RKO (cell line): ENCODE data around the gene MRGPRX3.
A peak's percentile ranks its signal among the peaks of the same experiment; 100 is the strongest.
"Not testable (repeated sequence)": the region's sequence is repeated elsewhere in the genome, so short reads cannot be mapped to it uniquely, and the experiment has no call there.

ENCODE experiments used
- DNase-seq: peaks from one replicate; pipeline ENCODE4 v3.0.0-alpha.2; 2016; ENCODE audit warnings: low spot score

The MRGPRX3 gene

GRCh38 chr11:18132341-18132740 is at the start of gene MRGPRX3:
MRGPRX3 (plus strand) TSS chr11:18132571; CDS start chr11:18137203, 4,632 bp downstream.
- DNase-seq = no peak

DNA sequence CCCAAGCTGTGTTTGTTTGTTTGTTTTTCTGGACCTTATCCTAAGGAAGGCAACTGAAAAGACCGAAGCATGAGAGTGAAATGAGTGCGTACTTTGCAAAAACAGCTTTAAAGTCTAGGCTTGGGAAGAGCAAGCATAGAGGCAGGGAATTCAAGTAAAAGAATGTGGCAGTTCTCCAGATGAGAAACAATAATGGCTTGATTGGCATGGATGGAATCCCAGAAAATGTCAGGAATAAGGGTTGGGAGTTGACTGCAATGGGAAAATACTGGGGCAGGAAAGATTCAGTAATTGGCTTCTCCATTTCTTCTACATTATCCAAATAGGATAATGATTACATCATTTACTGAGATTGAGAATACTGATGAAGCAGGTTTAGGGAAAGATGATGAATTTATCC is 44.0 kb upstream of the MRGPRX3 start:
- no peak for DNase-seq

DNA sequence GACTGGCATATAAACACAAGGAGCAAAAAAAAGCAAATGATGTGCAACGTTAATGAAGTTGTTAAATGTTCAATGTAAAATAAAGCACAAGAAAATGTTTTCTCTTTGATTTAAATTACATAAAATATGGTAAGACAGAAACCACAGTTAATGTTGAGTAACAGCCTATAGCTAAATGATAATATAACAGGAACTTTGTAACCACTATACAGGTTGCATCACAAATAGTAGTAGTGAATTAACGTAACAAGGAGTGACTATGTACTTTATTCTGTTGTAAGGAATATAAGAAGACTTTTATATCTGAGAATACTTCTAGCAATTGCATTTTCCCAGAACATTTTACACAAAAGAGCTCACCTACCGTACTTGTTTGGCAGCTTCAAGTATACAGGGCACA is 43.4 kb upstream of the MRGPRX3 start:
- no peak for DNase-seq

DNA sequence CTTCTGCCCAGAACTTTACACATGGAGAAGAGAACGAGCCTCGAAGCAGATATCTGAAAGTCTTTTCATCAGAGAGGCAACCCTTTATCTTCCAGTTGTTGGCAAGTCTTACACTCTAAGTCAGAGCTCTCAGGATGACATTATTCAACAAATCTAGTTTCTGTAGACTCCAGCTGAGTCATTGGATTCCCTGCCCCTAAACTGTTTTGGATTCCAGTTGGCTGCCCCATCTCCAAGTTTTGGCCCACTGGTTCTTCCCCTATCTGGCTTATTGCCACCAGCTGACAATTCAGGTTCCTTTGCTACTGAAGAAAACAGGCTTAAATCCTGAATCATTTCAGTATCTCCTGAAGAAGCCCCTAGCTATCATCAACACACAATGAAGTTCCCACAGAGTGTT is 40.6 kb upstream of the MRGPRX3 start:
- DNase-seq = no peak

GRCh38 chr11:18093959-18094358 is 38.4 kb upstream of the MRGPRX3 start:
- no peak for DNase-seq

- no peak for DNase-seq
Observed at GRCh38 chr11:18100926-18101656, 31.3 kb upstream of the MRGPRX3 start.

DNA sequence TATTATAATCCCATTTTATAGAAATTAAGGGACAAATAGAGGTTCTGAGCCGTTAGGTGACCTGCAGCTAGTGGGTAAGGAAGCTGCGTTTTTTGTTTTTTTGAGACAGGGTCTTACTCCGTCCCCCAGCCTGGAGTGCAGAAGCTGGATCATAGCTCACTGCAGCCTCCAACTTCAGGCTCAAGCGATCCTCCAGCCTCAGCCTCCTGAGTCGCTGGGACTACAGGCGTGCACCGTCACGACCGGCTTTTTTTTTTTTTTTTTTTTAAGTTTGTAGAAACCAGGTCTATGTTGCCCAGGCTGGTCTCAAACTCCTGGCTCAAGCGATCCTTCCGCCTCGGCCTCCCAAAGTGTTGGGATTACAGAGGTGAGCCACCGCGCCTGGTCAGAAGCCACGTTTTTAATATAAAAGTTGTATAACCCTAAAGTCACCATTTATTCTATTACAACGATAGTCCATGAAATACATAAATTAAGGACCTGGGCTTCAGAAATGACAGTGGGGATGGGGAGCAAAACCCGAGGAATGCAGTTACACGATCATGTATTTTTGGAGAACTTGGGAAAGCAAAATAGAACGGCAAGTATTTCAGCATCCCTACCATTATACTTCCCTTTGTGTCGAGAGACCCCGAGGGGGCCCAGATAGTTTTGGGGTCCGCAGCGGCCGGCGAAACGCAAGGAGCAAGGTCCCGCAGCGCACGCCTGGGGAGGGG is 27.1 kb upstream of the MRGPRX3 start:
- peak; percentile 24 for DNase-seq

GRCh38 chr11:18105802-18106574 is 26.4 kb upstream of the MRGPRX3 start, which contains the start of gene SAAL1:
SAAL1 (minus strand) TSS chr11:18106082; CDS start chr11:18106041, 41 bp downstream.
- peak; percentile 89 for DNase-seq

DNA sequence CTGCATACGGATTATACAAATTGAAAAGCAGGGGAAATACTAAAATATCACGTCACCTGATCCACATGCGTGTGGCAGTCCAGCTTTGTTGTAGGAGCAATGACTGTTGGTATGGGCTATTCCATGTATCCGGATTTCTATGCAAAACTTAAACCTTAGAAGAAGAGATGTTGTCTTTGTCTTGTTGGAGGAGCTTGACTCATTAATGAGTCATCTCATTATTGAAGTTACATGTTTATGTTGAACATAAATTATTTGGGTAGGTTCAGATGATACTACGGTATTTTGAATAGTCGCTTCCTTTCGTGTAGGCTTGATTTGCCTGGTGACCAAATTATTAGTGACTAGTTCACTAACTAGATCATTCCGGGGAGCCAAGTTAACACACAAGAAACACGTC is 25.7 kb upstream of the MRGPRX3 start:
- DNase-seq = peak; percentile 51

DNA sequence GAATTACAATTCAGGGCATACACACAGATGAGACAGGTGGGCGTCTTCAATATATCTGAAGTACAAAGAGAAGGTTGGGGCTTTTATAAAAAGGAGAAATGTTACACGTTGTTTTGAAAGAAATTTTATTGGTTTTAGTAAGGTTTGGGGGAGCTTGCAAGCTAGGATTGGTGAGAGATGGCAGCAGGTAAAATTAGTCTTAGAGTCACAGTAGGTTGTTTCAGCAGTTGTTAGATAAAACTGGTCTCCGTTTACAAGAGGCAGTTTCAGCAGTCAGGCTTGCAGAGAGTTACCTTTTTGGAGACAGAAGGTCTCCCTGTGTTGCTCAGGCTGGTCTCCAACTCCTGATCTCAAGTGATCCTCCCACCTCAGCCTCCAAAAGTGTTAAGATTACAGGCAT is 24.1 kb upstream of the MRGPRX3 start:
- no peak for DNase-seq

DNA sequence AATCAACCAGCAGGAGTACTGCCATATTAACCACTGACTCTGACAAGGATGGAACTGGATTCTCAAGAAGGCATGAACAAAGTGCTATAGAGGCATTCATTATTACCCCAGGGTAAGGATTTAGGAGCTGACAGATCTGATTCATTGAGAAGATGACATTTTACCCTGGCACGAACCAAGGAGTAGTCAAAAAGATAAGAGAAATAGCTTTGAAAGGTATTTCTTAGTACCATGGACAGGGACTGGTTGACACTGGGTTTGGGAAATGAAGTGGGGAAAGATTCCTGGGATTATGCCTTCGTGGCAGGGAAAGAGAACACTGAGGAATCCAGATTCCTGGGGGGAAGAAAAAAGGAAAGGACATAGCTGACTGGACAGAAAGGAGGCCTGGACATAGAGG is 21.4 kb upstream of the MRGPRX3 start:
- no peak for DNase-seq

DNA sequence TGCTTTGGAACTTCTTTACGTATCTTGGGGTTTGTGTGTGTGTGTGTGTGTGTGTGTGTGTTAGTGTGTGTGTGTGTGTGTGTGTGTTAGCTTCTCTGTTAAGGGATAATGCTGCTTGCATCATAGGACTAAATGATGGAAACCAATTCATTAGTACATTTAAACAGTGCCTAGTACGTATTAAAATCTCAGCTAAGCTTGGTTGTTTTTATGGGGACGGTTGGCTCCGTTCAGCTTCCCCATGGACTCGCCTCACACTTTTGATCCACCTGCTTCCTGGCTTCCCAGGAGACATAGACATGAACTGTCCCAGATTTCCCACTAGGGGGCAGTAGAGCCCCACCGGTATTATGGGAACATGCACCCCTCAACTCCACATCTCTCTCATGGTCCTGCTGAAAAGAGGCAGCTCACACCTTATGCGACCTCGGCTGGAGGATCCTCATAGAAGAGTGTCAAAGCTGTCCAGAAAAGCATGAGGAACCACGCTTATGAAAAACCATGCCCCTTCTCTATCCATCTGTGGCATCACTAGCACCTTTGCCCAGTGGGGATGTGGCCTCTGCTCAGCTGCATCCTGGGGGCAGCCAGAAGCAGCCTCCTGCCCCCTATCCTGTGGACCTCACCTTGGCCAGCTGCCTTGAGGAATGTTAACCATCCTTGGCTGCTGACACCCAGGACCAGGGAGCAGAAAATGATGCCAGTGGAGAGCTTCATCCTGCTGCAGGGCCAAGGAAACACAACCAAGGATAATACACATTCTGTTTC is 16.8 kb upstream of the MRGPRX3 start:
- DNase-seq = peak; percentile 72

DNA sequence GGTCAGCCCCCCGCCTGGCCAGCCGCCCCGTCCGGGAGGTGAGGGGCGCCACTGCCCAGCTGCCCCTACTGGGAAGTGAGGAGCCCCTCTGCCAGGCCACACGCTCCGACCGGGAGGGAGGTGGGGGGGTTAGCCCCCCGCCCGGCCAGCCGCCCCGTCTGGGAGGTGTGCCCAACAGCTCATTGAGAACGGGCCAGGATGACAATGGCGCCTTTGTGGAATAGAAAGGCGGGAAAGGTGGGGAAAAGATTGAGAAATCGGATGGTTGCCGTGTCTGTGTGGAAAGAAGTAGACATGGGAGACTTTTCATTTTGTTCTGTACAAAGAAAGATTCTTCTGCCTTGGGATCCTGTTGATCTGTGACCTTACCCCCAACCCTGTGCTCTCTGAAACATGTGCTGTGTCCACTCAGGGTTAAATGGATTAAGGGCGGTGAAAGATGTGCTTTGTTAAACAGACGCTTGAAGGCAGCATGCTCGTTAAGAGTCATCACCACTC is 11.0 kb upstream of the MRGPRX3 start:
- not testable (repeated sequence) for DNase-seq

- DNase-seq = not testable (repeated sequence)
Observed at GRCh38 chr11:18131115-18131514, 1.3 kb upstream of the MRGPRX3 start.

GRCh38 chr11:18135308-18135707 is 2.9 kb downstream of the MRGPRX3 start:
- DNase-seq = no peak

DNA sequence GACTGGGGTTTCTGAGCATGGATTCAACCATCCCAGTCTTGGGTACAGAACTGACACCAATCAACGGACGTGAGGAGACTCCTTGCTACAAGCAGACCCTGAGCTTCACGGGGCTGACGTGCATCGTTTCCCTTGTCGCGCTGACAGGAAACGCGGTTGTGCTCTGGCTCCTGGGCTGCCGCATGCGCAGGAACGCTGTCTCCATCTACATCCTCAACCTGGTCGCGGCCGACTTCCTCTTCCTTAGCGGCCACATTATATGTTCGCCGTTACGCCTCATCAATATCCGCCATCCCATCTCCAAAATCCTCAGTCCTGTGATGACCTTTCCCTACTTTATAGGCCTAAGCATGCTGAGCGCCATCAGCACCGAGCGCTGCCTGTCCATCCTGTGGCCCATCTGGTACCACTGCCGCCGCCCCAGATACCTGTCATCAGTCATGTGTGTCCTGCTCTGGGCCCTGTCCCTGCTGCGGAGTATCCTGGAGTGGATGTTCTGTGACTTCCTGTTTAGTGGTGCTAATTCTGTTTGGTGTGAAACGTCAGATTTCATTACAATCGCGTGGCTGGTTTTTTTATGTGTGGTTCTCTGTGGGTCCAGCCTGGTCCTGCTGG is 4.9 kb downstream of the MRGPRX3 start:
- DNase-seq = no peak

- no peak for DNase-seq
Observed at GRCh38 chr11:18140145-18140544, 7.8 kb downstream of the MRGPRX3 start.

- peak; percentile 83 for DNase-seq
Observed at GRCh38 chr11:18144243-18144642, 11.9 kb downstream of the MRGPRX3 start.

DNA sequence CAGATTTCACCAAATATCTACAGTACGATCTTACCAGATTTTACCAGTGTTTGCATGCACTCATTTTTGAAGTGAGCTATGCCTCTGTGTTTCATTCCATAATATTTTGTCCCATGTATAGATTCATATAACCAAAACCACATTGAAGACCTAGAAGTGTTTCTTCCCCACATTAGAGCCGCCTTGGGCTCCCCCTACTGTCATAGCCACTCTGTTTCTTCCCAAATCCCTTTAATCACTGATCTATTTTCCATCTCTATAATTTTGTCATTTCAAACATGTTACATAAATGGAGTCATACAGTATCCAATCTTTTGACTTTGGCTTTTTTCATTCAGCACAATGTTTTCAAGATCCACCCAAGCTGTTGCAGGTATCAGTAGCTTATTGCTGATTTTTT is 12.7 kb downstream of the MRGPRX3 start:
- no peak for DNase-seq

DNA sequence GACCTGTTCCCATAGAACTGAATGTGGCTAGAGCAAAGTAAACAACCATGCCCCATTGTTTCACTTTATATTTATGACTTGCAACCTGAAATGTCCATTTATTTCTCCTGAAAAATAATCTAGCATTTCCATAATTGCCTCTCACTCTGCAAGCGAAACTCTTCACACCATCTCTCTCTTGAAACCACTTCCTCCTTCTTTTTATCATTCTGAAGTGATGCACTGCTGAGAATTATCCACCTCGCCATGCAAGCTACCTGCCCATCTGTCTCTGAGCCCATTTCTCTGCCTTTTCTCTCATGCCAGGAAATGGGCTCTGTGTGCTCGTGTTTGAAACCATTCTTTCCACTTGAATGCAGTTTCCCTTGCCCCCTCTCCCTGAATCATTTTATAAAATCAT is 13.5 kb downstream of the MRGPRX3 start:
- DNase-seq = no peak

DNA sequence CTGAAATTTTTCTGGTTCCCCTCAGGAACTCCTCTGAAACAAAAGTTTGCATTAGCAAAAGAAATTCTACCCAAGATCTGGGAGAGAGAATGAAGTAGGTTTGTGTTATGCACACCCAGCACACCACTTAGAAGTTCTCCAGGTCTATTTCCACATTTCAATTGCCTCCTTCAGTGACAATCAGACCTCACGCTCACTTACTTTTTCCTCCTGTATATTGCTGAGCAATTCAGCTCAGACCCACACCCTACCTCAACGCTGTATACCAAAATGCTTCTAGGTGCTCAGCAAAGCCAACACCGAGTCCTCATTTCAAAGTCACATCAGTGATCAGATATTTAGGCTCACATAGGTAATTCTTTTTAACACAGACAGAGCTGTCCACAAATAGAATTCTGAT is 19.2 kb downstream of the MRGPRX3 start:
- DNase-seq = no peak
